ENCODE results near the gene GLP1R.

- TF ChIP-seq CTCF (conservative IDR thresholded peaks at IDR 0.05; ENCODE audit: low read length) (no peak), EZH2phosphoT487 (IDR thresholded peaks at IDR 0.05; ENCODE audit: borderline replicate concordance) (no peak)
These were observed 27.4 kb downstream of the GLP1R start for GRCh38 chr6:39075807-39076622.

Data from Loucy (cell line).